ENCODE data around the gene SELENOT. TPM values are rescaled to one million over a fixed set of nuclear protein-coding genes. Genes with fewer than 3 reads are reported as not detected.

The SELENOT gene
- total RNA-seq, 2 experiments from 2014 or later = 110 to 115 TPM

DNA sequence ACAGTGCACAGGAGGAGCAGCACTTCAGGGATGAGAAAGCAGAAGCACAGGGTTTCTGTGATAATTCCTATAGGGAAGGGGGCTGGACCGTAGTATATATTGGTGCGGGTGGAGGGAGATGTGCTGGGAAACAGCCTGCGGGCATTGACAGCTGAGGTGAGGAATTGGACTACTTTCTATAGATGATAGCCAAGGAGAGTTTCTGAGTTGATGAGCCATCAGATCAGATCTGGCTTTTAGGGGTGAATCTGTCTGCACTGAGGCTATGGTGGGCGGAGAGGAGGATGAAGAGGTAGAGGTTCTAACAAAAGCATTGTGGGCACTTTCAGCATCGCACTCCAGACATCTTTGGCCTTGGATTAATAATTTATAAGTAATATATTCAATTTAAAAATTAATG, 33.1 kb downstream of the SELENOT start:
- Histone ChIP-seq H3K27me3 (ENCODE audit: control insufficient read depth in 1 of 2, insufficient read depth in 2 of 2, low read length in 2 of 2) (no peaks in the 10 kb centered on the region), H3K4me1 (ENCODE audit: insufficient read depth, low read length) (peaks cover 18% of the 10 kb centered on the region), H3K27ac (ENCODE audit: low read depth in 1 of 2, low read length in 2 of 2) (no peak overlapping the region), H3K36me3 (ENCODE audit: insufficient read depth, low read length) (peaks cover 4% of the 10 kb centered on the region), H3K9me3 (ENCODE audit: control insufficient read depth in 1 of 2, insufficient read depth in 1 of 2, low read length in 2 of 2) (no peaks in the 10 kb centered on the region), H3K4me3 (ENCODE audit: low read length) (no peak overlapping the region)
- H3K4me1 Mint-ChIP-seq (ENCODE audit: low read depth) = peaks cover 31% of the 10 kb centered on the region
- H3K27ac Mint-ChIP-seq = peak overlapping the region; percentile 40
- DNase-seq (no peak), ATAC-seq (ENCODE audit: poor library complexity) (no peak)
- no peaks in the 10 kb centered on the region for H3K27me3 Mint-ChIP-seq
- no peaks in the 10 kb centered on the region for H3K9me3 Mint-ChIP-seq
- TF ChIP-seq CTCF (IDR thresholded peaks at IDR 0.05) = no peak
- H3K4me3 Mint-ChIP-seq = no peak overlapping the region
- ChIA-PET POLR2A (interaction anchor here (1.2 to 1.9 kb wide), 2 partner anchors 90 to 126 kb away, joined by 3 to 7 read pairs; partner anchors contain the start of genes EIF2A, SERP1 and SIAH2), CTCF (no interaction called here)
- H3K36me3 Mint-ChIP-seq (ENCODE audit: low read depth) = no peaks in the 10 kb centered on the region
- intact Hi-C loops (cut with DNase I, micrococcal nuclease) = no loop called here

GRCh38 chr3:150639262-150639661, 36.1 kb downstream of the SELENOT start:
- Mint-ChIP-seq H3K27me3 (peaks cover 16% of the 10 kb centered on the region), H3K4me1 (ENCODE audit: low read depth) (peaks cover 24% of the 10 kb centered on the region), H3K4me3 (no peak overlapping the region), H3K9me3 (no peaks in the 10 kb centered on the region), H3K27ac (no peak overlapping the region), H3K36me3 (ENCODE audit: low read depth) (no peaks in the 10 kb centered on the region)
- intact Hi-C loops (cut with DNase I, micrococcal nuclease) = no loop called here
- no peak for TF ChIP-seq CTCF (IDR thresholded peaks at IDR 0.05)
- Histone ChIP-seq H3K27me3 (ENCODE audit: control insufficient read depth in 1 of 2, insufficient read depth in 2 of 2, low read length in 2 of 2) (peaks cover 0 to 6% of the 10 kb centered on the region in 2 experiments), H3K36me3 (ENCODE audit: insufficient read depth, low read length) (no peaks in the 10 kb centered on the region), H3K9me3 (ENCODE audit: control insufficient read depth in 1 of 2, insufficient read depth in 1 of 2, low read length in 2 of 2) (no peaks in the 10 kb centered on the region), H3K4me1 (ENCODE audit: insufficient read depth, low read length) (peaks cover 18% of the 10 kb centered on the region), H3K4me3 (ENCODE audit: low read length) (no peak overlapping the region), H3K27ac (ENCODE audit: low read depth in 1 of 2, low read length in 2 of 2) (no peak overlapping the region)
- CTCF ChIA-PET = no interaction called here
- POLR2A ChIA-PET = no interaction called here
- DNase-seq = no peak
- ATAC-seq (ENCODE audit: poor library complexity) = no peak

- Histone ChIP-seq H3K4me1 (ENCODE audit: insufficient read depth, low read length) (peaks cover 11% of the 10 kb centered on the region), H3K36me3 (ENCODE audit: insufficient read depth, low read length) (no peaks in the 10 kb centered on the region), H3K4me3 (ENCODE audit: low read length) (no peak overlapping the region), H3K27me3 (ENCODE audit: control insufficient read depth in 1 of 2, insufficient read depth in 2 of 2, low read length in 2 of 2) (peaks cover 0 to 6% of the 10 kb centered on the region in 2 experiments), H3K27ac (ENCODE audit: low read depth in 1 of 2, low read length in 2 of 2) (no peak overlapping the region), H3K9me3 (ENCODE audit: control insufficient read depth in 1 of 2, insufficient read depth in 1 of 2, low read length in 2 of 2) (no peaks in the 10 kb centered on the region)
- H3K27me3 Mint-ChIP-seq = peaks cover 16% of the 10 kb centered on the region
- POLR2A ChIA-PET = no interaction called here
- TF ChIP-seq CTCF (IDR thresholded peaks at IDR 0.05) = no peak
- ATAC-seq (ENCODE audit: poor library complexity) (no peak), DNase-seq (no peak)
- no peaks in the 10 kb centered on the region for H3K36me3 Mint-ChIP-seq (ENCODE audit: low read depth)
- H3K4me1 Mint-ChIP-seq (ENCODE audit: low read depth) = peaks cover 17% of the 10 kb centered on the region
- H3K27ac Mint-ChIP-seq = no peak overlapping the region
- peaks cover 1% of the 10 kb centered on the region for H3K9me3 Mint-ChIP-seq
- intact Hi-C loops (cut with DNase I, micrococcal nuclease) = no loop called here
- CTCF ChIA-PET = no interaction called here
- H3K4me3 Mint-ChIP-seq = no peak overlapping the region
Observed at GRCh38 chr3:150640256-150640655, 37.1 kb downstream of the SELENOT start.

Data from CD4-positive, alpha-beta T cell (primary cell).